ENCODE measurements around the gene OPALIN. TPM values are rescaled to one million over a fixed set of nuclear protein-coding genes. Genes with fewer than 3 reads are reported as not detected.

The OPALIN gene
- total RNA-seq, 2 experiments from 2014 or later: not detected

Other genes starting within 250 kb of the OPALIN start
- gene ZNF518A, start 228.7 kb downstream of the OPALIN start, total RNA-seq: 10 to 100 TPM; 10.7 to 12.1 TPM
- gene BLNK, start 87.4 kb downstream of the OPALIN start, total RNA-seq: not detected
- under 1 TPM in 1 of 2 experiments, not detected in 1; 0.10 TPM for gene DNTT, start 54.6 kb downstream of the OPALIN start, total RNA-seq
- under 1 TPM in 1 of 2 experiments, not detected in 1; 0.07 TPM for gene TLL2, start 154.9 kb upstream of the OPALIN start, total RNA-seq
- gene TM9SF3, start 228.0 kb upstream of the OPALIN start, total RNA-seq: 10 to 100 TPM; 39.6 to 41.0 TPM